GM19239 (cell line): Measurements from ENCODE around the gene RALB.
"Not testable (repeated sequence)": the region's sequence is repeated elsewhere in the genome, so short reads cannot be mapped to it uniquely, and the experiment has no call there.

Source experiments
- DNase-seq: peaks from one replicate; pipeline ENCODE4 v3.0.0; 2011; ENCODE audit warnings: low spot score; ENCODE audit not compliant: insufficient read length
- FAIRE-seq: peaks from 2 replicates; lab custom pipeline; 2011; peaks lifted over from hg19 to GRCh38; lab: Jason Lieb, UNC

The RALB gene

DNA sequence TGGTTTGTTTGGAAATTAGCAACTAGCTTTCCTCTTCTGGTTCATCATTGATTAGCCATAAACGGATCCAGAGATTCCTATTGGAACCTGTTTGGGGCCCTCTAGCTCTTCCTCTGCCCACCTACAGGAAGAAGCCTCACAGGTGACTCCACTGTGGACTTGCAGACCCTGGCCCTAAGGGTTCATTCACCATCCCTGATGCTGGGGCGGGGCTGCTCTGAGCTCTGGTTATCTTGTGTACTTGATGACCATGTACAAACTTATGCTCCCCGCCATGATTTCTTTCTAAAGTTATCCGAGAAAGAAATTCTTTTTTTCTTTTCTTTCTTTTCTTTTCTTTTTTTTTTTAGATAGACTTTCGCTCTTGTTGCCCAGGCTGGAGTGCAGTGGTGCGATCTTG lies 59.4 kb downstream of the RALB start:
- FAIRE-seq (no peak), DNase-seq (no peak)

DNA sequence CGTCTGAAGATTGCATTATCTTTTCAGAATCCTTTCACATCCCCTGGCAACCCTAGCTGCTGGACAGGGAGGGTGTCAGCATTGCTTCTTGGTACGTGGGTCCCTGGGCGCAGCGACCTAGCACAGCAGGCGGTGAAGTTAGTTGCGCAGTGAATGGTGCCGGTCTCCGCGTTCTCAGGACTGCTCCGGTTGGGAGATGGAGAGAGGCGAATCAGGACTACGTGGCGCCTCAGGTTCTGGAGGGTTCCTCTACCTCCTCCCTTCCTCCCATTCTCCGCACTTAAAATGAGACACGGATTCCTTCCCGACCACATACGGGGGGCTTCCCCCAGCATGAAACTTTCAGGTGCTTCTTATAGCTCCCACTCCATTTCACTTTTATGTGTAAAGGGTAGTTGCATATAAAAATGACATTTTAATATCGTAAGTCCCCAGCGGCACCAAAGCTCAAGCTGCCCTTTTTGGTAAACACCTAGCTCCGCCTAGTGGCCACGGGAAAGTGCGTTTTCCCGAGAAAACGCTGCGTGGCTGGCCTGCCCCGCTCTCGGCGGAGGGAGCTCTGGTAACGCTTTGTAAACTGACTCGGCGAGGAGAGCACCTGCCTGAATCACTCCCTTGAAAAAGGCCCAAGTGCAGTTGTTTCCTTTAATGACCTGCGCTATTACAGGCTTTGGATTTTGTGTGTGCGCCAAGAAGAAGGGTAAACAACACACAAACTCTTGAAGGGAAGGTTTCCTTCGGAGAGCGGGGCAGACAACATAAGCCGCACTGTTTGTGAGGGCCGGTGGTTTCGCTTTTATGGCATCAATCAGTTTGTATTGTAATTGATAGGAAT lies 60.4 kb downstream of the RALB start:
- DNase-seq, result peak; percentile 67
- peak; percentile 91 for FAIRE-seq

DNA sequence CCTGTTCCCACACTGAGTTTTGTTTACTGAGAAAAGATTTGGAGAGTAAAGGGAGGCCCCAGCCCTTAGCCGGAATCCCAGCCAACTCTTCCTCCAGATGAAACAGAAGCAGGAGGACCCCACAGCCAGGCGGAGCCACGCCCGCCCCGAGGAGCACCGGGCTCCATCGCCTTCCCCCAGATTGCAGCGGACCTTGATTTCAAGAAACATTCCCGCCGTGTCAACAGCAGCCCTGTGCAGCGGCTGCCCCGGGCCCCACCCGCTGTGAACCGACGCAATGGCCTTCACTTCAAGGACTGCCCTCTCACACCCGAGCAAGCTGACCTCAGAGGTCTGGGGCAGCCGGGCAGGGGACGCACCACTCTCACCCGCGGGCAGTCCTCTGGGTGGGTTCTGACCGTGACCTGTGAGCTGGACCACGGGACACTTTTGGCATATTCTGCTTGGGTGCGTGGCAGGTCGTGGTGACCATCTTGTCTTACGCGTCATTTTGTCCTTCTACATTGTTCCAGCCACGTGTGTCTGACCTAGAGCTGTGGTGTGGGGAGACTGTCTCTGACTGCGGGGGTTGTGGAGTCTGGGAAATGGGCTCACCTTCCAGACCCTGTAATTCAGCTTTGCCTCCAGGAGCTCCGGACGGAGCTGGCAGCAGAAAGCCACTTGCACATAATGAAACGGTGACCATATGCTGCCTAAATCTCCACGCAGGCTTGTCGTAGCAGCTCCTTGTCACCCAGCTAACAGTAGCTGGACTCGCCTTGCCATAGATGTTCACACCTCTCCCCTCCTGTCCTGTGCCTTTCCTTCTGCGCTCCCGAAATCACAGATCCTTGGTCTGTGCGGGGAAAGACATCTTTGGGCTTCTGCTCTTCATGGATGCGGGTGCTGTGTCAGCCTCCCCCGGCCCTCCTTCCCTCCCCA lies 61.3 kb downstream of the RALB start:
- DNase-seq (no peak), FAIRE-seq (no peak)

DNA sequence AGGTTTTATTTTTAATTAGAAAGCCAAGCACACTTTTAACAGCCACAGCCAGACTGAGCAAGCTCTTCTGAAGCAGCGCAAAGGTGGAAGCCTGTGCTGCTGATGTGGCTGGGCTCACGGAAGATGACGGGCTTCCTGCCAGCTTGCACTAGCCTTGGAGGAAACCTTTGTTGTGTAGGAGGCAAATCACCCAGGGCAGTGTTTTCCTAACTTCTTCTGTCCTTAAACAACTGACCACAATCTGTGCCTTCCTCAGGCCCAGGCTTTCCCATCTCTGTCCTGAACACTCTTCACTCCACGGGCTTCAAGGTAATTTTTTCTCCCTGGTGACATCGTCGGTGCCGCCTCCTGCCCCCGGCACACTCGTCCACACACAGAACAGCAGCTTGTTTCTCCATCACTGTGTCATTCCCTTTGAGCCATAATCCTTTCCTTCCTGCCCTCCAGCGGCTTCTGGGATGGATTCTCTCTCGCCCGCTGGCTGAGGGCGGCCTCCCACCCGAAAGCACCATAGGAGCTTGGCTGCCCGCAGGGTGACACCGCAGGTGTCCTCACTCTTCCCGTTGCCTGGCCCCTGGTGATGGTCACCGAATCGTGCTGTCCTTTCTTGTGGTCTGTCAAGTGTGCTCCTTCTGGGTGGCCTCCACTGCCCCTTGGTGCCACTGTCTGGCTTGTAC lies 62.2 kb downstream of the RALB start:
- DNase-seq (no peak), FAIRE-seq (no peak)

DNA sequence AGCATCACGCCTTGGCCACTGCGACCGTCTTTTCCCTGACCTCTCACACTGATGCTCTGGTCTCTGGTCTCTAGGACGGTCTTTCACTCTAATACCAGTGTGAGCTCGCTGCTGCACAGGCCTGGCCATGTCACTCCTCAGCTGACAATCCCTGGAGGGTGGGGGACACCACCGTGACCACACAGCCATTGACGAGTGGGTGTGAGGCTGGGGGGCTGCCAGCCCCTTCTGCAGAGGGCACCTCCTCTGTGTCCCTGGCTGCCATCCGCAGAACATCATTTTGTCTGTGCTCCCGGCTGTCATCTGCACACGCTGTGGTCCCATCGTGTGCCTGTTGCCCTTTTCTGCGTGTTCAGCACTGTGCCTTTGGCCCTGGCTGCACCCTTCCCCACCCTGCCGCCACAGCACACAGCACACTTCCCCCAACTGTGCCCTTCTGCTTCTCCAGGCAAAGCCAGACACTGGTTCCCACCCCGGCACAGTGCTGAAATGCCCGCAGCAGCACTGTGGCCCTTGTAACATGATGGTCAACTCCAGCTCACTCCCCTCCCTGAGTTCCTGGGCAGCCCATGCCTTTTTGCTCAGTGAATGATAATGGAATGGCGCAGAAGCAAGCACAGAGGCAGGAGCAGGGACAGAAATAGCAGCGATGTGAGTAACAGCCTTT lies 62.8 kb downstream of the RALB start:
- DNase-seq (no peak), FAIRE-seq (no peak)

DNA sequence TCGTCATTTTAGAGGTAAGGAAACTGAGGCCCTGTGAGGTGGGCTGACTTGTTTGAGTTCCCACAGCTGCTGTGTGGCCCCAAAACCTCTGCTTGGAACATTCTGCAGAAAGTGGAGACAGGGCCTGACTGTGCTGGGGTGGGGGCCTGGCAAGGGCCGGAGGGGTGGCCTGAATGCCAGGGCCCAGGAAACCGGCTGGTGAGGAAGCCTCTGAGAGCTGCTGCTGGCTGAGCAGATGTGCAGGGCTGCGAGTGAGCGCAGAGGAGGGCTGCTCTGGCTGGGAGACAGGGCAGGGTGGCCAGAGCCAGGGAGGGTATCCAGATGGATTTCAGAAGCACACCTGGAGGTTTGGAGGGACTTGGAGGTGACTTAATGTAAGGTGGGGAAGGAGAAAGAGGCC lies 63.4 kb downstream of the RALB start:
- DNase-seq (no peak), FAIRE-seq (no peak)

DNA sequence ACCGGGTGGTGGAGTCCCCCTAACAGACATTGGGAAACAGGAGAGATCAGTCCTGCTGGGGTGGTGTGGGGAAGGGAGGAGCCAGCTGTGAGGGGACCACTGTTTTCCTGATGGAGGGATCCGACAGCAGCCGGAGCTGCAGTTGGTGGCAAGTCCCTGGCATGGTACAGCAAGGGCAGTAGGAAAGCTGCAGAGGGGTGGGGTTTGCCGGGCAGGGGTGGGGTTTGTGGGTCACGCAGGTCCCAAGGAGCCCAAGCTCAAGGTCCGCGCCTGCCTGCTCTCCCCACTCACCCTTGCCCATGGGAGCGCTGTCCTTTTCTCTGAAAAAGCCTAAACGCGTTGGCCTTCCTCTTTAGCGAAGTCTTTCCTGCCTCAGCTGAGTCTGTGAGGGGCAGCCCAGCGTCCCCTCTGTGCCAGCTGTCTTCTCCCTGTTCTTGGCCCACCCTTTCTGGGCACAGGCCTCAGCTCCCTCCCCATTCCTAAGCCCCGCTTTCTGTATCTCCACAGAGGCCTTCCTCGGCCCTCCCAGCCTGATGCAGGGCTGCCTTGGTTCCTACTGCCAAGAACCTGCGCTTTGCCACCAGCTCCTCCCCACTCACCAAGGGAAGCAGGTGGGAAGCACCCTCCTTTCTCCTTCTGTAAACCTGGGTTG lies 64.0 kb downstream of the RALB start:
- DNase-seq (no peak), FAIRE-seq (no peak)

DNA sequence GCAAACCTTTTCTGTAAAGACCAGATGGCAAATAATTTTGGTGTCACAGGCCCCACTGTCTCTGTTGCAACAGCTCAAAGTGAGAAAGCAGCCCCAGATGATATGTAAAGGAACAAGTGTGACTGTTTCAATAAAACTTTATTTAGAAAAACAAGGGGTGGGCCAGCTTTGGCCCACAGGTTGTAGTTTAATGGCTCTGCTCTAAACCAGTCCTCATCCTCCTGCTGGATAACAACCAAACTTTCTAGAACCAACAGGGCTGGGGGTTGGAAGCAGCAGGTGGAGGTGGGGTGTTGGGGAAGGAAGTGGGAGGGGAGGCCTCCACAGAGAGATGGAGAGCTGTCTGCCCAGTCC lies 64.5 kb downstream of the RALB start:
- DNase-seq (no peak), FAIRE-seq (no peak)

DNA sequence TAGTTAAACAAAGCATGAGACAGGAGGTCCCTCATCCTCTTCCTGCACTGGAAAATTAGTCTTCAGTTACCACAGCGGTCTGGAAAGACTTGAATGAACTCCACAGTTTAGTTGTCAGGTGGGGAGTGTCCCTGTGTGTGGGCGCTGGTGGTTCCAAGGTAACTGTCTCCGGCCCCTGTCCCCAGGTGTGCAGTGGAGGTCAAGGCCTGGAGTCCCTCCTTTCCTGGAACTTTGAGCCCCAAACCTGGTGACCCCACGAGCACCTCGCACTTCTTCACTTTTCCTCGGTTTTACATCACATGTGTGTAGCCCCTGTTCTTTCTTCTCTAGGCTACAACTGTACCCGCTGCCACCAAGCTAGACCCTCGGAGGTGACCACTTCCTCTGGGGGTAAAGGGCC lies 65.3 kb downstream of the RALB start:
- FAIRE-seq (no peak), DNase-seq (no peak)

DNA sequence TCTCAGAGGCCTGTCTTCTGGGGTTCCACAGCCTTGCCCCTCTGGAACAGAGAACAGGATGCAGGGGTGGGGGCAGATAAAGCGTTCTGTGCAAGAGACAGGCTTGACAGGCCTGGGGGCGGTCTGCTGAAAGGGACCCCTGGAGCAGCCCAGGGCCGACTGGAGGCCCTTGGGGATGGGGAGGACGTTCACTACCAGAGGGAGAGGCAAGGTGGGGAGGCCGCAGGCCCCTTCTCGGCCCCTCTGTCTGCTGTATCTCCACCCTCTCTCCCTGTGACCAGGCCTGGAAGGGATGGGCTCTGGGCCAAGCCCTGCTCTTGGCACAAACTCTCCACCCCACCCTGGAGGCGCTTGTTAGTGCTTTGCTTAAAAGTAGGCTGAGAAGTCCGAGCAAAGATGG lies 66.0 kb downstream of the RALB start:
- FAIRE-seq (no peak), DNase-seq (no peak)

DNA sequence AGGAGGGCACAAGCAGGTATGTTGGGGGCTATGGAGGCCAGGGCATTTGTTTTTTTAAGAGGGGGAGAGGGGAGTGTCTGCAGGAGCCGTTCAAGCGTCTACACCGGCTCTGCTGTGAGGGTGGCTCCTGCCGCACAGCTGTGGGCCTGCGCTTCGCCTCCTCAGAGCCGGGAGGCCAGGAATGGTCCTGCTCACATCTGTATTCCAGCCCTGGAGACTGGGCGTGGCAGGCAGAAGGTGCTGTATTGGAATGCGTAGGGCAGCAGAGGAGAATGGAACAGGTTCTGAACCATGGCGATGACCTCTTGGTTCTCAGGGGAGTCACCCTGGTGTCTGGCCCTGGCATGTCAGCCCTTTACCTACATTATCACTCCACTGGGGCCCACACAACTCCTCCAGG lies 66.5 kb downstream of the RALB start:
- FAIRE-seq, result no peak
- DNase-seq, result no peak

DNA sequence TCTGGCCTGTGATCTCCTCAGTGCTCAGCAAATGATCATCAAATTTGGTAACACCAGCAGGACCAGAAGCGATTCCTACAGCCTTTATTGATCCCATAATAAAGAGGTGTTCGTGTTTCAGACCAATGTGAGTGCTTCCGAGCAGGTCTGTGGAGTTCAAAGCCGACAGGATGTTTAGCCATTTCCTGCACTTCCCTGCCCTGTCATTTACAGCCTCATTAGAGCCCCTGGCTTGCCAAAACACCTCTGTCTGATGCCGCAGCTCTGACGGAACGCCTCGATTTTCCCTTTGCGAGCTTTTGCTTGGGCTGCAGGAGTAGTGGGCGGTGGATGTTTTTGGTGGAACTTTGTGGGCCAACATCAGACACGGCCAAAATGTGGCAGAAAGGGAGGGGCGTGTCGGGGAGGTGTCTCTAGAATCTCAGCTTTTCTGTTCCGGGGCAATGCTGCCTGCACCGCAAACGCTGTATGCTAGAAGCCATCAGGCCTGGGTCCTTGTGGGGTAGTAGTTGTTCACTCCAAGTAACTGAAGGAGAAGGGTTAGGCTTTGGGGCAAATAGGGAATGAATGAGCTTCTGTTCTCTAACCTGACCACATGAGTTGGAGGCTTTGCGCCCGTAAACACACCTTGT lies 67.2 kb downstream of the RALB start:
- FAIRE-seq, result no peak
- DNase-seq, result no peak

DNA sequence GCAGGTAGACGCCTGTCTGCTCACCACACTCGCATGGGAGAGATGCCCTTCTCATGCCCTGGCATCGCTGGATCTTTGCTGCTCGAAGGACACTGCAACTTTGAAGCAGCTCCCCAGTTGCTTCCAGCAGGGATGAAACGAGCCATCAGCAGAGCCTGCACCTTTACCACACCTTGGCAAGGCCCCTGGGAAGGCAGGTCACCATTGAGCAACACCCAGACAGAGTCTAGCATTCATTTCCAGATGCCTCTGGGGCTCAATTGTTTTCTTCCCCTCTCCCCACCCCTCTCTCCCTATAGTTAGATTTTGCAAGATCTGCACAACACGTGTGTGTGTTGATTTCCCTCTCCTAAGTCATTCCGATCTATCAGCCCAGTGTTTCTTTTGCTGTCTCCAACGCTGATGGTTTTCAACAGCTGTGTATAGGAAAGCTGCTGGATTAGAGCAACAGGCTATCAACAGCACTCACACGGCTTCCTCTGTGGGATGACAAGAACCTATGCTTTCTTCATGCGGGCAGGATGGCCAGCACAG lies 67.7 kb downstream of the RALB start:
- DNase-seq, result no peak
- no peak for FAIRE-seq

DNA sequence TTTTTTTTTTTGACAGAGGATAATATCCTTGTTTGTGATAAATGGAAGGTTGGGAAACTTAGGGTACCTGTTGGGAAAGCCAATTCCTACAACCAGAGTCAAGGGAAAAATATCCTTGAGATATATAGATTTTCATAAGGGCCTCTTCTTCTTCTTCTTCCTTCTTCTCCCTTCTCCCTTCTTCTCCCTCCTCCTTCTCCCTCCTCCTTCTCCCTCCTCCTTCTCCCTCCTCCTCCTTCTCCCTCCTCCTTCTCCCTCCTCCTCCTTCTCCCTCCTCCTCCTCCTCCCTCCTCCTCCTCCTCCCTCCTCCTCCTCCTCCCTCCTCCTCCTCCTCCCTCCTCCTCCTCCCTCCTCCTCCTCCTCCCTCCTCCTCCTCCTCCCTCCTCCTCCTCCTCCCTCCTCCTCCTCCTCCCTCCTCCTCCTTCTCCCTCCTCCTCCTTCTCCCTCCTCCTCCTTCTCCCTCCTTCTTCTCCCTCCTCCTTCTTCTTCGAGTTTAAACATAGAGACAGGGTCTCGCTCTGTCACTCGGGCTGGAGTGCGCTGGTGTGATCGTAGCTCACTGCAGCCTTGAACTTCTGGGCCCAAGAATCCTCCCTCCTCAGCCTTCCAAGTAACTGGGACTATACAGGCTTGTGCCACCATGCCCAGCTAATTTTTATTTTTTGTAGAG lies 68.4 kb downstream of the RALB start:
- not testable (repeated sequence) for FAIRE-seq, DNase-seq

DNA sequence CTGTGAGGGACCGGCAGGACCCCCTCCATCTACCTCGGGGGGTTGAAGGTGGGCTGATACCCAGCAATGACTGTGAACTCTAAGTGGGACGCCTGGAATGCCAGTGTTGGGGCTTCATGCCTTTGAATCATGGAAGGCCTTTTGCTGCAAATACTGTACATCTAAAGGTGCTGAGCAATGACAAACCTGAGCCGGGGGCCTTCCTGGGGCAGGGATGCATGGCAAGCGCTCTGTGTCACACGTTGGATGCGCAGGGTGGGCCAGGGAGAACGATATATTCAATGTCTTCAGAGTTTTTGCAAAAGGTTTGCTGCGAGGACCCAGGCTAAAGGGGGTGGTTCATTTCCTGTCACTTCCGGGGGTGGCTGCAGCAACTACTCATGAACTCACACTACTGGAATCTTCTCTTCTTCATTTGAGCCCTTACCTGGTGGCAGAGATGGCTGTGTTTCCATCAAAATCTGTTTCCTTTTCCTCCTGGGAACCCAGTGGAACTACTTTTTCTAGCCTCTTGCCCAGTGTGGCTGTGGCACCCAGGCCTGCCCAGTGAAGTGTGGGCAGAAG lies 69.2 kb downstream of the RALB start:
- DNase-seq, result no peak
- FAIRE-seq, result no peak

DNA sequence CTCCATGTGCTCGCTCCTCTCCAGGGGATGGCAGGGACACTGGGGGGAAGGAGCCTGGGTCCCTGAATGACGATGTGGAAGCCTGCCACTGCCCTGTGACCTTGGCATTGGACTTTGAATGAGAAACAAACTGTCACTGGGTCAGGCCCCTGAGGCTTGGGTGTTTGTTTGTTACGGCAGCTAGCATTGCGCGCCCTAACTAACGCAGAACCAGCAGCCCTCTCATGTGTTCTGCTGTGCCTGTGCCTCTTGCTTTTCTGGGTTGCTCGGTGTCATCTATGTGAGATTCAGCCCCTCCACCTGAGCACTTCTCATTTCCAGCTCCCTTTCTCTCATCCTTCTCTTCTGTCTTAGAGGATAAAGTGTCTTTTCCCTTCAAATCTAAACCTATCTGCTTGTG lies 69.7 kb downstream of the RALB start:
- DNase-seq (no peak), FAIRE-seq (no peak)

DNA sequence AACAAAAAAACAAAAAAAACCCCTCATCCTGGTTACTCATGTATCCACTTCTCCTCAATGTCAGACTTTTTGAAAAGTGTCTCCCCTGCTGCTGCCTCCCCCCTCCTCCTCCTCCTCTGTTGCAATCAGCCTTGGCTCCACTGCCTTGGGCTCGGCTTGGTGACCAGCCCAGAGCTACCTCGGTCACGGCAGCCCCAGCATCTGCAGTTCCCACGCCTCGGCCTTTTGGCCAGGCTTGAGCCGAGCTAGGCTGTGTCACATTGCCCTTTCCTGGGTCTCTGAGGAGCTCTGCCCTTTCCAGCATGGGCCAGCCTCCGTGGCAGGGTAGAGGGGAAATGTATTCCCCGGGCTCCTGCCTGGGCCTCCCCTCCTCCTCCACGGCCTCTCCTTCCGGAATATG lies 70.6 kb downstream of the RALB start:
- no peak for FAIRE-seq
- DNase-seq, result no peak

DNA sequence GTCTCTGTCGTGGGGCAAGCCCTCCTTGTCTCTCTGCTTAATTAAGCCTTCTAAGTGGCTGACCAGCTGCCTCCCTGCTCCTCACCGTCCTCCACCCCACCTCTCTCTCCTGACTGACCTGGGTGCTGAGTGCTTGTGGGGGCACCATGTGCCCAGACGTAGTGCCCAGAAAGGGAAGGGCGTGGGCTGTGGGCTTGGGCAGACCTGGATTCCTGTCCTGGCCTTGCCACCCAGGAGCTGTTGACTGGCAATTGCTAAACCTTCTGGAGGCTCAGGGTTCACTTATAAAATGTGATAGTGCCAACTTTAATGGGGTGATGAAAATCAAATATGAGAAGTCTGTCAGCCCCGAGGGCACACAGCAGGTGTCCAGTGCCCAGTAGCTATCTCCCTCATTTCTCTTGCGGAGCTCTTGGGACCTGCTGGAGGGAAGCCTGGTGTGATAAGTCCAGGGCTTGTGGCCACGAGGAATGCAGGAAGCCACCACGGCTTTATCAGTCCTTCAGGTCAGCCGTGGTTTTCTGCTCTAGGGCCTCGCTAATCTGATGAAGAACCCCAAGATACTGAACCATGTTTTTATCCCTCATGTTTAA lies 71.3 kb downstream of the RALB start:
- DNase-seq (no peak), FAIRE-seq (no peak)
